Activated naive CD8-positive, alpha-beta T cell (primary cell): ENCODE measurements around the gene HS3ST1.

Experiments
- H3K27ac Mint-ChIP-seq: one replicate; pipeline ENCODE4 v1.8.0; 2021; ENCODE audit warnings: mixed read lengths
- H3K27me3 Mint-ChIP-seq: one replicate; pipeline ENCODE4 v1.8.0; 2021; ENCODE audit warnings: mixed read lengths
- H3K36me3 Mint-ChIP-seq: one replicate; pipeline ENCODE4 v1.8.0; 2021; ENCODE audit warnings: mixed read lengths
- H3K4me1 Mint-ChIP-seq: one replicate; pipeline ENCODE4 v1.8.0; 2021; ENCODE audit warnings: low read depth, mixed read lengths
- H3K4me3 Mint-ChIP-seq: one replicate; pipeline ENCODE4 v1.8.0; 2021; ENCODE audit warnings: mild to moderate bottlenecking, mixed read lengths
- H3K9me3 Mint-ChIP-seq: one replicate; pipeline ENCODE4 v1.8.0; 2021; ENCODE audit warnings: low read depth, mixed read lengths

The HS3ST1 gene

GRCh38 chr4:11446155-11446811 is 17.6 kb upstream of the HS3ST1 start:
- Mint-ChIP-seq H3K4me3 (no peak overlapping the region), H3K4me1 (no peaks in the 10 kb centered on the region), H3K36me3 (peaks cover 2% of the 10 kb centered on the region), H3K27me3 (peaks cover 3% of the 10 kb centered on the region), H3K27ac (no peak overlapping the region), H3K9me3 (no peaks in the 10 kb centered on the region)

GRCh38 chr4:11441194-11441556 is 12.5 kb upstream of the HS3ST1 start:
- Mint-ChIP-seq H3K4me1 (peaks cover 3% of the 10 kb centered on the region), H3K27me3 (no peaks in the 10 kb centered on the region), H3K4me3 (no peak overlapping the region), H3K9me3 (peaks cover 3% of the 10 kb centered on the region), H3K36me3 (no peaks in the 10 kb centered on the region), H3K27ac (no peak overlapping the region)

- no peak overlapping the region for H3K4me3 Mint-ChIP-seq
- no peaks in the 10 kb centered on the region for H3K27me3 Mint-ChIP-seq
- H3K9me3 Mint-ChIP-seq: peaks cover 3% of the 10 kb centered on the region
- H3K4me1 Mint-ChIP-seq: peaks cover 3% of the 10 kb centered on the region
- no peak overlapping the region for H3K27ac Mint-ChIP-seq
- H3K36me3 Mint-ChIP-seq: no peaks in the 10 kb centered on the region
Observed at GRCh38 chr4:11440481-11441193, 11.9 kb upstream of the HS3ST1 start.

DNA sequence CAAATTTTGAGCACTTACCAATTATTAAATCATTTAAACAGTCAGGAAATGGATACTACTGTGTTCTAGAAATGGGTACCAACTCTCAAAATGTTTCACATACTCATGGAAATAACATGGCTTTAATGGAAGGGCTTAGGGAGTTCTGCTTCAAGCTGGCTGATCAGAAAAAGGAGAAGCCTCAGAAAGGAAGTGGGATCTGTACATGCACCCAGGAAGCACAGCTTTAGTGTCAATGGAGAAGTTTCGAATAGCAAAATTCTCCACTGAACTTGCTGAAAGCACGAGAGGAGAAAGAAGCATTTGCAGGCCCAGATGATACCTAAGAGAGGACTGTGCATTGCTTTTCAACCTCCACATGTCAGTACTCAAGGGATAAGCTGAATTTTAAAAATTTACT is 11.1 kb upstream of the HS3ST1 start:
- Mint-ChIP-seq H3K27ac (no peak overlapping the region), H3K4me3 (no peak overlapping the region), H3K9me3 (peaks cover 3% of the 10 kb centered on the region), H3K4me1 (peaks cover 3% of the 10 kb centered on the region), H3K27me3 (no peaks in the 10 kb centered on the region), H3K36me3 (no peaks in the 10 kb centered on the region)

DNA sequence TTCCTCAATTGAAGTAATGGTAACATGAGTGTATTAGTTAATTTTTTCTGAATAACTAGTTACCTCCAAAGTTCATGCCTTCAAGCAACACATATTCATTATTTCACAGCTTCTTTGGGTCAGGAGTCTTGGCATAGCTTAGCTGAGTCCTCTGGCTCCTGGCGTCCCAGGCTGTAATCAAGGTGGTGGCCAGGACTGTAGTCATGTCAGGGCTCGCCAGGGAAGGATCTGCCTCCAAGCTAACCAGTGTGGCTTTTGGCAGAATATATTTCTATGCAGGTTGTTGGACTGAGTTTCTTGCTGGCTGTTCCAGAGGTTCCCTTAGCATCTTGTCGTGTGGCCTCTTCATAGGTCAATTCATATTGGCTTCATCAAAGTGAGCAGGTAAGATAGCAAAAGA is 10.0 kb upstream of the HS3ST1 start:
- peaks cover 3% of the 10 kb centered on the region for H3K4me1 Mint-ChIP-seq
- H3K36me3 Mint-ChIP-seq: no peaks in the 10 kb centered on the region
- no peak overlapping the region for H3K27ac Mint-ChIP-seq
- peaks cover 3% of the 10 kb centered on the region for H3K9me3 Mint-ChIP-seq
- no peaks in the 10 kb centered on the region for H3K27me3 Mint-ChIP-seq
- no peak overlapping the region for H3K4me3 Mint-ChIP-seq

GRCh38 chr4:11436673-11437072 is 8.0 kb upstream of the HS3ST1 start:
- Mint-ChIP-seq H3K27ac (no peak overlapping the region), H3K4me3 (no peak overlapping the region), H3K4me1 (peaks cover 3% of the 10 kb centered on the region), H3K9me3 (peaks cover 3% of the 10 kb centered on the region), H3K36me3 (no peaks in the 10 kb centered on the region), H3K27me3 (no peaks in the 10 kb centered on the region)

GRCh38 chr4:11436084-11436483 is 7.4 kb upstream of the HS3ST1 start:
- no peak overlapping the region for H3K4me3 Mint-ChIP-seq
- peaks cover 3% of the 10 kb centered on the region for H3K9me3 Mint-ChIP-seq
- no peaks in the 10 kb centered on the region for H3K36me3 Mint-ChIP-seq
- H3K4me1 Mint-ChIP-seq: peaks cover 3% of the 10 kb centered on the region
- no peak overlapping the region for H3K27ac Mint-ChIP-seq
- peaks cover 3% of the 10 kb centered on the region for H3K27me3 Mint-ChIP-seq

- peaks cover 3% of the 10 kb centered on the region for H3K9me3 Mint-ChIP-seq
Observed at GRCh38 chr4:11435557-11435956, 6.9 kb upstream of the HS3ST1 start.

GRCh38 chr4:11431111-11431510 is 2.4 kb upstream of the HS3ST1 start:
- no peaks in the 10 kb centered on the region for H3K36me3 Mint-ChIP-seq
- no peak overlapping the region for H3K27ac Mint-ChIP-seq
- H3K4me3 Mint-ChIP-seq: no peak overlapping the region
- peaks cover 16% of the 10 kb centered on the region for H3K4me1 Mint-ChIP-seq
- peaks cover 19% of the 10 kb centered on the region for H3K27me3 Mint-ChIP-seq
- no peaks in the 10 kb centered on the region for H3K9me3 Mint-ChIP-seq

More at GRCh38 chr4:11435557-11435956, 6.9 kb upstream of the HS3ST1 start:
- H3K27ac Mint-ChIP-seq: no peak overlapping the region
- H3K36me3 Mint-ChIP-seq: no peaks in the 10 kb centered on the region
- H3K4me1 Mint-ChIP-seq: no peaks in the 10 kb centered on the region
- peaks cover 5% of the 10 kb centered on the region for H3K27me3 Mint-ChIP-seq
- no peak overlapping the region for H3K4me3 Mint-ChIP-seq

GRCh38 chr4:11430536-11430935 is 1.8 kb upstream of the HS3ST1 start:
- peaks cover 16% of the 10 kb centered on the region for H3K4me1 Mint-ChIP-seq
- peaks cover 19% of the 10 kb centered on the region for H3K27me3 Mint-ChIP-seq
- H3K4me3 Mint-ChIP-seq: no peak overlapping the region
- no peaks in the 10 kb centered on the region for H3K36me3 Mint-ChIP-seq
- H3K9me3 Mint-ChIP-seq: no peaks in the 10 kb centered on the region
- H3K27ac Mint-ChIP-seq: no peak overlapping the region

GRCh38 chr4:11429699-11430045 is 978 bp upstream of the HS3ST1 start:
- H3K36me3 Mint-ChIP-seq: no peaks in the 10 kb centered on the region
- H3K4me1 Mint-ChIP-seq: peaks cover 16% of the 10 kb centered on the region
- H3K27ac Mint-ChIP-seq: no peak overlapping the region
- H3K27me3 Mint-ChIP-seq: peaks cover 19% of the 10 kb centered on the region
- no peaks in the 10 kb centered on the region for H3K9me3 Mint-ChIP-seq
- H3K4me3 Mint-ChIP-seq: peak overlapping the region; percentile 79

- Mint-ChIP-seq H3K27me3 (peaks cover 19% of the 10 kb centered on the region), H3K9me3 (no peaks in the 10 kb centered on the region), H3K27ac (no peak overlapping the region), H3K36me3 (no peaks in the 10 kb centered on the region), H3K4me1 (peaks cover 16% of the 10 kb centered on the region), H3K4me3 (peak overlapping the region; percentile 79)
Observed at GRCh38 chr4:11428899-11429698, 405 bp upstream of the HS3ST1 start.

- H3K36me3 Mint-ChIP-seq: no peaks in the 10 kb centered on the region
- H3K9me3 Mint-ChIP-seq: no peaks in the 10 kb centered on the region
- peak overlapping the region; percentile 66 for H3K4me3 Mint-ChIP-seq
- H3K4me1 Mint-ChIP-seq: peaks cover 16% of the 10 kb centered on the region
- no peak overlapping the region for H3K27ac Mint-ChIP-seq
- peaks cover 19% of the 10 kb centered on the region for H3K27me3 Mint-ChIP-seq
Observed at GRCh38 chr4:11427121-11427996, 1.3 kb downstream of the HS3ST1 start.

- Mint-ChIP-seq H3K4me1 (peaks cover 16% of the 10 kb centered on the region), H3K27me3 (peaks cover 19% of the 10 kb centered on the region), H3K4me3 (no peak overlapping the region), H3K27ac (no peak overlapping the region), H3K9me3 (no peaks in the 10 kb centered on the region), H3K36me3 (no peaks in the 10 kb centered on the region)
Observed at GRCh38 chr4:11426731-11427120, 2.0 kb downstream of the HS3ST1 start.
